NCI-H1694 treated with DMSO at 0.1 percent for 48 hours (cell line): ENCODE results near the gene YIPF6.
"Not testable (repeated sequence)": the region's sequence is repeated elsewhere in the genome, so short reads cannot be mapped to it uniquely, and the experiment has no call there.

ENCODE experiments used
- DNase-seq: peaks from one replicate; lab custom pipeline; 2025; lab: John Stamatoyannopoulos, UW

Gene YIPF6

GRCh38 chrX:68498508-68499379 is at the start of gene YIPF6:
TSS of gene YIPF6 (plus strand) at chrX:68499051. CDS start at chrX:68499067, 16 bp downstream.
- DNase-seq: peak; percentile 21

GRCh38 chrX:68451720-68452119 is 47.1 kb upstream of the YIPF6 start:
- DNase-seq: no peak

GRCh38 chrX:68454476-68455150 is 44.2 kb upstream of the YIPF6 start:
- DNase-seq: no peak

- no peak for DNase-seq
Measured at GRCh38 chrX:68455151-68455510, 43.7 kb upstream of the YIPF6 start.

GRCh38 chrX:68461093-68461492 is 37.8 kb upstream of the YIPF6 start:
- no peak for DNase-seq

GRCh38 chrX:68461576-68461975 is 37.3 kb upstream of the YIPF6 start:
- no peak for DNase-seq

GRCh38 chrX:68462197-68462596 is 36.7 kb upstream of the YIPF6 start:
- DNase-seq: no peak

GRCh38 chrX:68462653-68463052 is 36.2 kb upstream of the YIPF6 start:
- DNase-seq: peak; percentile 59

GRCh38 chrX:68463880-68464279 is 35.0 kb upstream of the YIPF6 start:
- no peak for DNase-seq

- DNase-seq: no peak
Measured at GRCh38 chrX:68464796-68465195, 34.1 kb upstream of the YIPF6 start.

- no peak for DNase-seq
Measured at GRCh38 chrX:68480969-68481368, 17.9 kb upstream of the YIPF6 start.

GRCh38 chrX:68486198-68486597 is 12.7 kb upstream of the YIPF6 start:
- not testable (repeated sequence) for DNase-seq

- DNase-seq: no peak
Measured at GRCh38 chrX:68487254-68487653, 11.6 kb upstream of the YIPF6 start.

GRCh38 chrX:68487924-68488323 is 10.9 kb upstream of the YIPF6 start:
- no peak for DNase-seq

GRCh38 chrX:68488657-68489056 is 10.2 kb upstream of the YIPF6 start:
- DNase-seq: no peak

- DNase-seq: no peak
Measured at GRCh38 chrX:68490644-68491043, 8.2 kb upstream of the YIPF6 start.

- DNase-seq: no peak
Measured at GRCh38 chrX:68492583-68492982, 6.3 kb upstream of the YIPF6 start.

- not testable (repeated sequence) for DNase-seq
Measured at GRCh38 chrX:68493776-68494175, 5.1 kb upstream of the YIPF6 start.

- no peak for DNase-seq
Measured at GRCh38 chrX:68498044-68498507, 775 bp upstream of the YIPF6 start.

- DNase-seq: no peak
Measured at GRCh38 chrX:68499543-68500504, 973 bp downstream of the YIPF6 start.

GRCh38 chrX:68503836-68504636 is 5.2 kb downstream of the YIPF6 start:
- DNase-seq: no peak
